HG03095 (cell line): ENCODE measurements around the gene OTOP2.
"Not testable (repeated sequence)": the region's sequence is repeated elsewhere in the genome, so short reads cannot be mapped to it uniquely, and the experiment has no call there.

Experiments used
- ATAC-seq: cut with Tn5 transposase; IDR thresholded peaks from one replicate; pipeline ENCODE4 v1.9.1; 2021; ENCODE audit warnings: moderate library complexity; ENCODE audit not compliant: unreplicated experiment

The OTOP2 gene

DNA sequence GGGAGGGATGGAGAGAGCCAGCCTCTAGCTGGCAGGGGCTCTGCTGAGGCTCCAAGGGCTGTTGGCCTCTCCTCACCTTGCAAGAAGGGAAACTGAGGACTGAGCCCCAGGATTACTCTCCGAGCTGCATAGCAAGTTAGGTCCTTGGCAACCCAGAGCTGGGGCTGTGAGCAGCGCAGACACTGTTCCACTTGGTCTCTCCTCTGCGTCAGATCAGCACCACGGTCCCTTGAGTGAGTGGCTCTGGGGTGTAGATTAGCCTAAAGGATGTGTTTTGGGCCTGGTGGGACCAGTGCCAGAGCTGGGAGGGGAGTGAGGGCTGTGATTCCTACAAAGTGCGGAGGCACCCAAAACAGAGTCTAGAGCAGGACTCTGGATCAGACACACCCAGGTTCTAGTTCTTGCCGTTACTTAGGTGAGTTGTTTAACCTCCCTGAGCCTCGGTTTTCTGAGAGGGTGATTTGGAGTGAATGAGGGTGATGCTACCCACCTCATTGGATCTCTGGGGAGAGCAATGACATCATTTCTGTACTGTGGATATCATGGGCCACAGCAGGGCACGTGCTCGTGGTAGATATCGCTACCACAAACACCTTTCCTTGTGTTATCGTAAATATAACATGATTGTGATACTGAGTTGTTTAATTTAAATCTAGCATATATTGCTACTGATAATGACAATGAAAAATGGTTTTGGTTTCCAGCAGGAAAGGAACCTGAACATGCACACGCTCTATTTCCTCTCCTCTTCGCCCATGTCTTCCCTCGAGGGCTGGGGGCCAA, 22.5 kb upstream of the OTOP2 start:
- ATAC-seq = no peak

DNA sequence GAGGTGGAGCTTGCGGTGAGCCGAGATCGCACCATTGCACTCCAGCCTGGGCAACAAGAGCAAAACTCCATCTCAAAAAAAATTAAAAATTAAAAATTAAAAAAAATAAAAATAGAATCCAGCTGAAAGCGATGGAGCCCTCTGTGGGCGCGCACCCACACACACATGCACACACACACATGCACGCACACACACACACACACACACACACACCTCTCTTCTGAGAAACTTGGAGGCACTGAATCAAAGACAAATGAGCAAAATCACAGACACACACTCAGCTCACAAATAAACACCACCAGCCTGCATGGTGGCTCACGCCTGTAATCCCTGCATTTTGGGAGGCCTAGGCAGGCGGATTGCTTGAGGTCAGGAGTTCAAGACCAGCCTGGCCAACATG, 21.0 kb upstream of the OTOP2 start:
- no peak for ATAC-seq

DNA sequence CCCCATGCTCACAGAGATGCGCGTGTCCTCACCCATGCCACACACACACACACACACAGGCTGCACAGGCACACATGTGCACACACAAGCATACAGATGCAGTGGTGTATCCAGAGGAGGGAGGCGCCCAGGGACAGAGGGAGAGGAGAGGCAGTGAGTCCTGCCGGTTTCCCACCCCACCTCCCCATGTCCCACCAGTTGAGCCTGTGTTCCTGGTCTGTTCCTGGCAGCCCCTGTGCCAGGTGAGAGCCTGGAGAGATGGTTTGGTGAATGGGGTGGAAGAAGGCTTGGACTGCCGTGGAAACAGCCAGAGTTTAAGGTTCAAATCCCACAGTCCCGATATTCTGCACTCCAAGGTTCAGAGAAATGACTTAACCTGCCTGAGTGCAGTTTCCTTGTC, 20.4 kb upstream of the OTOP2 start:
- ATAC-seq = no peak

DNA sequence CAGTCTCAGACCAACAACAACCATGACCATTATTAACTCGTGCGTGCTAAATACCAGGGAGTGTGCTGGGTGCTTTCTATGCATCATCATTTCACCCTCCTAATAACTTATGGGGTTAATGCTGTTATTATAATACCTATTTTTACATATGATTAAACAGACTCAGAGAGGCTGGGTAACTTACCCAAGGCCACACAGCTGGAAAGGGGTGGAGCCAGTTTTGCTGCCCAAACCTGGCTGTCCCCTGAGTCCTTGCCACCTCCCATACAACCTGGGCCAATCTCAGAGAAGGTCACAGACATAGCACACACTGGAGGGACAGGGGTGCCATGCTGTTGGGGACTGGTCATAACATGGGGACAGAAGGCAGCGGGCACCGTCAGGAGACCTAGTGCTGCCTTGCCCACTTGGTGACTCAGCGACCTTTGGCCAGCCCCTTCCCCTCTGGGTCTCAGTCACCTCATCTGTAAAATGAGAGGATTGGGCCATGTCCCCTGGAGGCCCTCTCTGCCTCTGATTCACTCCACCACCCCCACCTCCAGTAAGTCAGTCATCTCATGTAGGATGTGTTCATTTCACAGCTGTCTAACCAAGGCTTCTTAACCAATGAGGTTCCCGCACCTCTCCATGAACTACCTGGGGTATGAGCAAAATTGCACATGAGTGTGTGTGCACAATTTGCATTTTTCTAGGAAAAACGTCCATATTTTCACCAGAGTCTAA, 19.2 kb upstream of the OTOP2 start:
- no peak for ATAC-seq

DNA sequence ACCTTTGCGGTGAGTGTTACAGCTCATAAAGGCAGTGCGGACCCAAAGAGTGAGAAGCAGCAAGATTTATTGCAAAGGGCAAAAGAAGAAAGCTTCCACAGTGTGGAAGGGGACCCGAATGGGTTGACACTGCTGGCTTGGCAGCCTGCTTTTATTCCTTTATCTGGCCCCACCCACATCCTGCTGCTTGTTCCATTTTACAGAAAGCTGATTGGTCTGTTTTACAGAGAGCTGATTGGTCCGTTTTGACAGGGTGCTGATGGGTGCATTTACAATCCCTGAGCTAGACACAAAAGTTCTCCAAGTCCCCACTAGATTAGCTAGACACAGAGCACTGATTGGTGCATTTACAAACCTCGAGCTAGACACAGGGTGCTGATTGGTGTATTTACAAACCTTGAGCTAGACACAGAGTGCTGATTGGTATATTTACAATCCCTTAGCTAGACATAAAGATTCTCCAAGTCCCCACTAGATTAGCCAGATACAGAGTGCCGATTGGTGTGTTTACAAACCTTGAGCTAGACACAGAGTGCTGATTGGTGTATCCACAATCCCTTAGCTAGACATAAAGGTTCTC, 17.8 kb upstream of the OTOP2 start:
- not testable (repeated sequence) for ATAC-seq

DNA sequence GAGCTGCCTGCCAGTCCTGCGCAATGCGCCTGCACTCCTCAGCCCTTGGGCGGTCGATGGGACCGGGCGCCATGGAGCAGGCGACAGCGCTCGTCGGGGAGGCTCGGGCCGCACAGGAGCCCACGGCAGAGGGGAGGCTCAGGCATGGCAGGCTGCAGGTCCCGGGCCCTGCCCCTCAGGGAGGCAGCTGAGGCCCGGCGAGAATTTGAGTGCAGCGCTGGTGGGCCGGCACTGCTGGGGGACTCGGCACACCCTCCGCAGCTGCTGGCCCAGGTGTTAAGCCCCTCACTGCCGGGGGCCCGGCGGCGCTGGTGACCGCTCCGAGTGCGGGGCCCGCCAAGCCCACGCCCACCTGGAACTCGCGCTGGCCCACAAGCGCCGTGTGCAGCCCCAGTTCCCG, 17.1 kb upstream of the OTOP2 start:
- ATAC-seq = no peak

DNA sequence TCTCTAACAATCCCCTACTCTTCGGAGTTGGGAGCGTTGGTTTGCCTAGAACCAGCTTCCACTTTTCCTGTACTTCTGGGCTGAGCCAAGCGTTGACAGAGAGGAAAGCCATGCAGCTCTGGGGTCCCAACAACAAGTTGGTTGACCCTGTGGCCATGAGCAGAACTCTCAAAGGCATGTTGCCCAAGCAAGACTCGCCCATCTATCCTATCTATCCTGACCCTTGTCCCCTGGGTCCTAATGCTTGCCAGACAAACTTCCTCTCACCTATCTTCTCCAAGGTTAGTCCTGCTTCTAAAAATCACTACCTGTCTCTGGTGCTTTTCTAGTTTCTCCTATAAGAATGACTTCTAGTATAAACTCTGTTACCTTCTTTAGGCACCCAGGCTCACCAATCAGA, 15.0 kb upstream of the OTOP2 start:
- not testable (repeated sequence) for ATAC-seq

DNA sequence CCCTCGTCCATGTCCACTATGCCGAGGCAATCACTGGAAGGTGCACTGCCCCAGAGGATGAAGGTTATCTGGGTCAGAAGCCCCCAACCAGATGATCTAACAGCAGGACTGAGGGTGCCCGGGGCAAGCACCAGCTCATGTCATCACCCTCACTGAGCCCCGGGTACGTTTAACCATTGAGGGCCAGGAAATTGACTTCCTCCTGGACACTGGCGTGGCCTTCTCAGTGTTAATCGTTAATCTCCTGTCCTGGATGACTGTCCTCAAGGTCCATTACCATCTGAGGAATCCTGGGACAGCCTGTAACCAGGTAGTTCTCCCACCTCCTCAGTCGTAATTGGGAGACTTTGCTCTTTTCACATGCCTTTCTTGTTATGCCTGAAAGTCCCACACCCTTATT, 12.7 kb upstream of the OTOP2 start:
- not testable (repeated sequence) for ATAC-seq

DNA sequence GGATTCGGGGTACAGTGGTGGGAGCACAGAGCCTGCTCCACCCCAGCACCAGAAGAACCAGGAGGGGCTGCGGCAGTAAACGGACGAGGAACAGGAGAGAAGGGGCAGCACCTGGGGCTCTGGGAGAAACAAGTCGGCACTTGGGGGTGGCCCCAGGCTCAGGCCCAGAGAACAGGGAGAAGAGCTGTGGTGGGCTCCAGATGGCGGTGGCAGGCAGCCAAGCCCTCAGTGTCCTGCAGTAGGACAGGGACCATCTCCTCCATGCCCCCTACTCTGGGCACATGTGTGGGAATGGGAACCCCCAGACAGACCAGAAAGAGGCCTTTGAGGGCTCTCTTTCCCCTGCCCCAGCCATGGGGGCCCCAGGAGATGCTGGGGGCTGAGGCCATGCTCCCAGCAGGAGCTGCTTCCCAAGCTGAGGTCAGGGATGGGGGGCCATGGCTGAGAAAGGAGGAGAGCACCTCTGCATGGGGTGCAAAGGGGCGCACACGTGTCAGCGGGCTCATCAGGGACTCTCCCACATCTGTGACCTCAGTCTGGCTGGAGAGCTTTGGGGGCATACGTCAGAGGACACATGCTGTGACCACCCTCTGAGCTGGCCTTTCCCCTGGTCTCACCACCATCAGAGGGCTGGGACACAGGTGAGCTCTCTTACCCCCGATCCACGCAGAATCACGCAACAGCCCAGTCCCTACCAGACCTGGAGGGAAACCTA, 7.8 kb upstream of the OTOP2 start:
- no peak for ATAC-seq

DNA sequence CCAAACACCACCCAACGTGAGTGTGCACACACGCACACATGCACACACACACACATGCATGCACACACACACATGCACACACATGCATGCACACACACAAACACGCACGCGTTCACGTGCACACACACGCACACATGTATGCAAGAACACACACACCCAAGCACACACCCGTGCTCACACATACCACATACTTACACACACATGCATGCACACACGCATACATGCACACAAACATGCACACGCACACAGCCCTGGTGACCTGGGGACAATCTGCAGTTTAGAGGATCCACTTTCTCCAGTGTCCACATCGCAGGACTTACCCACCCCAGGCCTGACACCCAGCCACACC, 7.2 kb upstream of the OTOP2 start:
- no peak for ATAC-seq

DNA sequence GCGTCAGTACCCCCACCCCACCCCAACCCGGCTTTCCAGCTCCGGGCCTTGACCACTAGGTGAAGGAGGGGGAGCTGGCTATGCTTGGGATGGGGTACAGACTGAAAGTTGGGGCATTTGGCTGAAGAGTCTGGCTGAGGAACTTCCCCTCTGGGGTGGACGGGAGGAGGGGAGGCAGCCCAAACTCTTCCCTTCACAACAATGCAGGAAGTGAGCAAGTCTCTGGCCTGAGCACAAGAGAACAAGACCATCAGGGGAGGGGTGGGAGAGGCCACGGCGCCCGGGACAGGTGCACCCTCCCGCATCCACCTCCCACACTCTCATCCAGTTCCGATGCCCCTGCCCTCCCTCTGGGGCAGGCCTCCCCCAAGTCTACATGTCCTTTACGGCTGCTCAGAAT, 6.6 kb upstream of the OTOP2 start:
- no peak for ATAC-seq

DNA sequence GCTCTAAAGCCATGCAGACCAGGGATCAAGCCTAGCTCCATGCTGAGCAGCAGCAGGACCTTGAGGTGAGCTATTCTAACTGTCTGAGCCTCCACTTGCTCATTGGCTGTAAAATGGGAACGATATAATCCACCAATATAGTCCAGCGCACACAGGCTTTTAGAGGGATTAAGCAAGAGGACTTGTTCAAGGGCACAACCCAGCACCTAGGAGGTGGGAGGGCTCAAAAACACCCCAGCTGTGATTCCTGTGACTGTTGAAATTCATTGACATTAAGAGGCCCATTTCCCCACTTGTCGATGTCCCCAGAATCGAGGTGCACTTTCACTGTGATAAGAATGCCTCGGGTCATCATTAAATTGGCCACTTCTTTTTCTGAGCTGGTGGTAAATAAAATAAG, 5.2 kb upstream of the OTOP2 start:
- ATAC-seq = no peak

DNA sequence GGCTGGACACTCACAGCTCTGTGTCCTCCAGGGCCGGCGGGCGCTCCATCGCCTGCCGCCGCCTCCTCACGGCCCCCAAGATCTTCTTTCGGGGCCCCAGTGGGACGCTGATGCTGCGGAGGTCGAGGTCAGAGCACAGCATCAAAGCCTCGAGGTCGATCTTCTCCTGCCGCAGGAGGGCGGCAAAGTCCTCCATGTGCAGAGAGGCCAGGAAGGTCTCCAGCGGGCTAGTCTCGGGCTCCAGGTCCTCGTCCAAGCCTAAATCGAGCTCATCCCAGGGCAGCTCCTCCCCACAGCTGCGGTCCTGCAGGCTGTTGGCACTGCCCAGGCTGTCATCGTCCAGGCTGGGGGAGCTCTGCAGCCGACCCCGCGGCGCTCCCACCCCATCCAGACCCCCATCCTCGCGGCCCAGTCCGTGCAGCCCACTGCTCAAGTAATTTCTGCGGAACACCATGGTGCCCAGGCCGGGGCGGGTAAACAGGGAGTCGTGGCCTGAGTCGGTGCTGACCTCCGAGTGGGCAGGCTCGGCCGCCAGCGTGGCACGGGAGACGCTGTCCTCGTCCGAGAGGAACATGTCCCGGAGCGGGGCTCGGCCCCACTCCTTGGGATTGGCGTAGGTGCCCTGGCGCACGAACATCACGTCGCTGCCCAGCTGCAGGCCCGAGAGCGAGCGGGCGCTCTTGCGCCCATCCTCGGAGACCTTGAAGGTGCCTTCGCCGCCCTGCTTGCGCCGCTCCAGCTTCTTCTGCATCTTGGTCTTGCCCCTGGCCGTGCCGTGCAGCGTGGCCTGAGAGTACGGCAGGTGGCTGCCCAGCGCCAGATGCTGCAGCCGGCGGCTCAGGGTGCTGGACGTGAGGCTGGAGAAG, 4.4 kb upstream of the OTOP2 start:
- no peak for ATAC-seq

DNA sequence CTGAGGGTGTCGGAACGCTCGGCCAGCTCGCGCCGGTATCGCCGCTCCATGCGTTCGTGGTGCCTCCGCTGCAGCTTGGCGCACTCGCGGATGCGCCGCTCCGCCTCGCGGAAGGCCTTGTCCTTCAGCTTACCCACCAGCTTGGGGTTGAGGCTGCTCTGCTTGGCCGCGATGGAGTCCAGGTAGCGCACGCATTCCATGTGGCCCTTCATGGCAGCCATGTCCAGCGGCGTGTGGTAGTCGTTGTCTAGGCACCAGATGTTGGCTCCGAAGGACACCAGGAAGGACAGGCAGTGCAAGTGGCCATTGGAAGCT, 3.8 kb upstream of the OTOP2 start:
- no peak for ATAC-seq

DNA sequence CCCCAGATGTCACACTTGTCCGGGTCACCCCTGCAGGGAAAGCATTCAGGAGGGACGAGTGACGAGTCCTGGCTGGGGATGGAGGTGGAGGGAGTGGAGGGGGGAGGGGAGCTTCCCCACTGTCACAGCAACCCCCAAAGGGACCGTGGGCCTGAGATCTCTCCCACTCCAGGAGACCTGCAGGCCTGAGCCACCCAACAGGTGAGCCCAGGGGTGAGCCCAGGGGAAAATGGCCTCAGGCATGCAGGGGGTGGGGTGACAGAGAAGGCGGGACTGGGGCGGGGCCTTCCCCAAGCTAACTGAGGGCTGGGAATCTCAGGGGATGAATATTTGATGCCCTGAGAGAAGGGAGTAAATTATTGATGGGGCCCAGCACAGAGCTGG, 3.4 kb upstream of the OTOP2 start:
- no peak for ATAC-seq

DNA sequence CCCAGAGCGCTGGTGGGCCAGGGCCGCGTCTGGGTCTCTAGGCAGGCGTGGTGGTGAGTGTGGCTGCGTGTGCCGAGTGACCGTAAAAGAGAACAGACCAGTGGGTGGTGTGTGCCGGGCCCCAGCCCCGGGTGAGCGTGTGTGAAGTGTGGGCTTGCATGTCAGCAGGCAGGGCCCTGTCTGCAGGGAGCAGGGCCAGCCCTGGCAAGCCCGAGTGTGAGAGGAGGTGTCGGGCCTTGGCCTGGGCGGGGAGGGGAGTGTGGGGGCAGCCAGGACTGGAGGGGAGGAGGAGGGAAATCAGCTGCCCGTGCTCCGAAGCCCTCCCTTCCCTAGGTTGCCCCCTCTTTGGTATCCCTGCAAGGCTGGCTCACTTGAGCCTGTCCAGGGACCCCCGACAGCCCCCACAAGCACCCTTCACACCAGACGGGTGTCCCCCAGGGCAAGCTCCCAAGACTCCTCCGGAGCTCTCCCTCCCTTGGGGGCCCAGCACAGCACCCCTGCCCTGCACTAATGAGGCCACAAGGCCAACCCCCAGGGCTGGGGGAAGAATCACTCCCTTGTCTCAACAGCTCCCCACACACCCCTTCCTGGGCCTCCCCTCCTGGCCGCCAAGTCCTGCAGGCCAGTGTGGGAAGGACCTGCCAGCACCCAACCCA, 2.9 kb upstream of the OTOP2 start:
- no peak for ATAC-seq

DNA sequence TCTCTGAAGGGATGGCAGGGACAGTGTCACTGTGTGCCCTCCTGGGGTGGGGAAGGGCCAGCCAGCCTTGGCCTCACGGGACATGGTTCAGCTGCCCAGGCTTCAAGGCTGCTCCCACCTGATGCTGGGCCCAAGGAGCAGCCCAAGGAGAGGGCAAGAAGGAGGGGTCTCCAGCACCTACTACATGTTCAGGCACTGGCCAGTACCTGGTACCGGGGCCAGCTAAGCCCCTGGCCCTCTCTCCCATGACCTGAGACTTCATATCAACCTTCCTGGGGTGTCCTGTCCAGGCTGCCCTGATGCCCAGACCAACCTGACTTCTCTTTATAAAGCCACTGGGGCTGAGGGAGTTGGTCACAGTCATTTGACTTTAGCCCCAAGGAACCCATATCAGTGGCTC, 2.3 kb upstream of the OTOP2 start:
- ATAC-seq = no peak

DNA sequence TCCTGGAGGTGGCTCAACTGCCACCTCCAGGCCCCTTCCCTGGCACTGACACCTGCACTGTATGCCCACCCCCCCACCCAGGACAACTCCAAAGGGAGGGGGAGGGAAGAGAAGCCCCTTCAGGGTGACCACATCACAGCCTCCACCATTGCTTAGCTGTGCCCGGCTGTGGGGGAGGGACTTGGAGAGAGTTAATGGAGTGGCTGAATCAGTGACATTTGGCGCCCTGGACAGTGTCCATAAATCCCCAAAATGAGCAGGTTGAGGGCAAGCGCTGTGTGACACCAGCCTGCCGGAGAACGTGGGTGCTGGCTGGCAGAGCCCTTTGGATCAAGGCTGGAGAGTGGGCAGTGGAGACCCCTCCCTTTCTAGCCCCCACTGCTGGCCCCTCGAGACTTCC, 1.9 kb upstream of the OTOP2 start:
- no peak for ATAC-seq

DNA sequence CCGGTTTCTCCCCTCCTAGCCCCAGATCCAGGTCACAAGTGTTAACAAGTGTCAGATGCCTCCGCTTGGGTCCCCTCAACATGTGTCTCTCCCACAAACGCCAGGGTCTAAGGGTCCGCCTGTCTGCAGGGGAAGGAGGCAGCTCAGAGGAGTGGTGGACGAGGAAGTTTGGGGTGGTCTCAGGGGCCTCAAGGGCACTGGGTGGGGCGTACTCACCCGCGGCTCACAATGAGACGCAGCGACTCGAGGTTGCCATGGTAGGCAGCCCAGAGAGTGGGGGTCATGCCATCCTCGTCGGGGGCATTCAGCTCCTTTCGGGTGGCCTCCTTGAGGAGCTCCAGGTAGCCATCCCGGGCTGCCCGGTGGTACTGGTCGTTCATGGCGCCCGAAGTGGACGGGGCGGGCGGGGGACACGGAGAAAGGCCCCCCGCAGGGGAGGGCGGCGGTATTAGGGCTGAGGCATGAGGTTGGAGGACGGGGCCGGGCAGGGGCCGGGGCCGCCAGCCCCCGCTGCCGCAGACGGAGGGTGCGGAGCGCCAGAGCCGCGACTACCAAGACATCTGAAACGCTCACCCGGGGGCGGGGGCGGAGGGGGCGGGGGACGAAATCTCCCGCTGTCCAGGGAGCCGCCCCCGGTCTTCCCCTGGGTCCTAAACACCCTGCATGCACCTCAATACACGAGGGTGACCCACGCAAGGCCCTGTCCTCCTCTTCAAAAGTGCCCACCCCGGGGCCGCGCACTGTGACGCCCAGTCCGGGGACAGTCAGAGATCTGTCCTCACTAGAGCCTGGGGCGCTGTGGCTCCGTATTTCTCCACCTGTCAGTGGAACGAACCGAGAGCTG, 1.2 kb upstream of the OTOP2 start, which contains the start of gene USH1G:
Gene USH1G, minus strand, starts transcription at position 562 of the 844 bp plus-strand sequence. Its CDS starts 182 bp downstream, at position 380.
- ATAC-seq = no peak
